ENCODE measurements around the gene DGKG.

DGKG gene

DNA sequence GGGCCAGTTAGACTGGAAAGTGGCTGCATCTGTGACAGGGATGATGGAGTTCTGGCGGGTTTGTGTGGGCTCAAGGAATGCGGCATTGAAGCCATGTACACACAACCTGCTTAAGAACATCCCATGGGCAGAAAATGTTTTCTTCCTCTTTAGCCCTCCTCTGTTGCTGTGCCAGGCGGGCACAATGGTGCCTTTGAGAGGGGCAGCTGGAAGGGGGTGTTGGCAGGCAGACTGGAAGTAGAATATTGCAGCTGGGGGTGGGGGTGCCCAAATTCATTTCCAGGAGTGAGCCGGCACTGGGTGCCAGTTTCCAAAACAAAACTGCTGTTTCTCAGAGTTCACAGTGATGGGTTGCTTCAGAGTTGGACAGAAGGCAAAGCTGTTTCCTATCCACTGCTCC is 161.3 kb downstream of the DGKG start:
- DNase-seq, result no peak

DNA sequence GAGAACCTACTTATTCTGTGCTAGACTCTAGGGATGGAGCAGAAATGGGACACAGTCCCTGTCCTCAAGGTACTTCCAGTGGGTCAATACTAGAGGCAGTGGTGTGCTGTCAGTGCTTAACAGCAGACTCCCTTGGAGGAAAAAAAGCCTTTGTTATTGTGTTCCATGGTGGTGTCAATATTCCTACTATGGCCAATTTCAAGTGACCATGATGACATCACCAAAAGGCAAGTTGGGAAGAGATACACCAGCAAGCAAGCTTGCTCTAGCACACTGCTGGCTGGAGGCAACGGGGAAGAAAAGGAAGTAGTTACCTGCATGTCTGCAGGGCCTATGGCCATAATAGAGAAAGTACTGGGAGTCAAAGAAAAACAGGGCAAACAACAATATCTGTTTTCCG is 163.6 kb downstream of the DGKG start:
- no peak for DNase-seq

DNA sequence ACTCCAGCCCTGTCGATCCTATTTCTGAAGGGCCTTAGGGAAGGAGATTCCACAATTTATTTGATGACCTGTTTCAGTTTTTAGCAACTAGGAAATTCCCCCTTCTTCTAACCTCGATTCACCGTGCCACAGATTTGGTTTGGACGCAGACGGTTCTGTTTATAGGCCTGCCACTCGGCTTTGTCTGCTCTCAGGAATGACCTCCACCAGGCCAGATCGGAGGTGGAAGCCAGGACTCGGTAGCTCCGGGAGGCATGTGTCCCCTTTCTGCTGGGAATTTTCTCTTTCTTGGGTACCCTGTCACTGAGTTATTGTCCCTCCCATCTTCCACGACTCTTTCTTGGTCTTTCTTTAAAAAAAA is 167.6 kb downstream of the DGKG start:
- DNase-seq, result no peak

DNA sequence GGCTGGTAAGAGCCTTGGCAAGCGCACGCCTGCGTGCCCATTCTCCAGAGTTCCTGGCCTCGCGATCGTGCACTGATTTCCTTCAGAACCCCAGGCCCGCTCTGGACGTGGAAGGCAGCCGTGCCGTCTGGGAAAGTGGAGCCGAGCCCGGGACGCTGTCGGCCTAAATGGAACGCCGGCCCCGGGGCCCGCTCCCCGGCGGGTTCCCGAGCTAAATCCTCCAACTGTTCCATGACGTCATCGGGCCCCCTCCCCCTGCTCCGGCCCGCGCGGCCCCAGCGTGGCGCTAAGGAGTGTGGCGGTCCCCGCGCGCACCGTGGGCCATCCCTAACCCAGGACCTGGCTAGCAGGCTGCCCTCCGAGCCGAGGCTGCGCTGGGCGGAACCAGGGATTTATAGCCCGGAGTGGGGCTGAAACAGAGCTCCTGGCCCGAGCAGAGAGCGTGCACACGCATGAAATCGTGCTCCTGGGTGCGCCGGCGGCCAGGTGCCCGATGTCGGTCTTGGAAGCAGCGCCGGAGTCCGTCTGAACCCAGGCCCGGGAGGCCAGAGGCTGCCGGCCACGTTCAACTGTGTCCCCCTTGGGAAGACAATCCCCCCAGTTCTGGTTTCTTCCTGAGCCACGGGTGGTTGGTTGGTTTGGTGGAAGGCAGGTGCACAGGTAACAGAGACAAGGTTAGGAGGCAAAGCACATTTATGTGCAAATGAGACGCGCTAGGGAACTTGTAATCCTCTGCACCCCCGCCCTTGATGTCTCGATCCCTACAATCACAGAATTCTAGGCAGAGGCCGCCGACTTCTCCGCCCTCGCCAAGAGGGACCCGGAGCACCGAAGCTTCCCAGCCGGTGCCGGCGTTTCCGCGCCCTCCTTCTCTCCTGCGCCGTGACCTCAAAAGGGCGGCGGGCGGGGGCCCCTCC is 168.2 kb downstream of the DGKG start:
- DNase-seq, result no peak

DNA sequence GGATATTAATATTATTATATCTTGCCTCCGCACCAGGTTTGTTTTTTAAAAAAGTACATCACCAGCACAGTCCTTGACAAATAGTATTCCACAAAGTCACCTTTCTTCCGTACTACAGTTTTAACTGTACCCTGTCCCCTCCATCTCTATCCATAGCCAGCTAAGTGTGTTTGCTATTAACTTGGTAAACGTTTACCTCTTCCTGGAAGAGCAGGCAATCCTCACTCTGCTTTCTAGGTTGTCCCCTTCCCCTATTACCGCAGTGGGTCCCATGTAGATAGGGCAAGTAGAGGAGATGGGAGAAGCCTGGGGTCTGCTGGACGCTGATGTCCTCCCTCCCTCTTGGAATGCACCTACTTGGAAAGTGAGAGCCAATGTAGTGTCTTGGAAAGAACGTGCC is 169.2 kb downstream of the DGKG start:
- no peak for DNase-seq

DNA sequence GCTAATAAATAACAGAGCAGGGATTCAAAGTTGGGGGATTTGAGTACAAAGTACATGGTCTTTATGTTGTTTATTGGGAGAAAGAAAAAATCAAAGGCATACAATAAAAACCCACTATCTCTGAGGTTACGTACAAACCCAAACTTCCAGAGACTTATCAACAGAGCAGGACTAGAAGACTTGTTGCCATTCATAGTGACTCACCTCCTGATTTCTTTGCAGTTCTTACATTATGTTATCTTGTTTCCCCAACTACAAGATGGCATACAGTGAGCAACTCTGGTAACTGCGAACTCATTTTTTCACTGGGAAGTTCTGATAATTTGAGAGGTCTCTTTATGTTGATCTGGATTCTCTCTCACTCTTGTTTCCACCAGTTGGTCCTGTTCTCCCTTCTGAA is 172.5 kb downstream of the DGKG start:
- no peak for DNase-seq

DNA sequence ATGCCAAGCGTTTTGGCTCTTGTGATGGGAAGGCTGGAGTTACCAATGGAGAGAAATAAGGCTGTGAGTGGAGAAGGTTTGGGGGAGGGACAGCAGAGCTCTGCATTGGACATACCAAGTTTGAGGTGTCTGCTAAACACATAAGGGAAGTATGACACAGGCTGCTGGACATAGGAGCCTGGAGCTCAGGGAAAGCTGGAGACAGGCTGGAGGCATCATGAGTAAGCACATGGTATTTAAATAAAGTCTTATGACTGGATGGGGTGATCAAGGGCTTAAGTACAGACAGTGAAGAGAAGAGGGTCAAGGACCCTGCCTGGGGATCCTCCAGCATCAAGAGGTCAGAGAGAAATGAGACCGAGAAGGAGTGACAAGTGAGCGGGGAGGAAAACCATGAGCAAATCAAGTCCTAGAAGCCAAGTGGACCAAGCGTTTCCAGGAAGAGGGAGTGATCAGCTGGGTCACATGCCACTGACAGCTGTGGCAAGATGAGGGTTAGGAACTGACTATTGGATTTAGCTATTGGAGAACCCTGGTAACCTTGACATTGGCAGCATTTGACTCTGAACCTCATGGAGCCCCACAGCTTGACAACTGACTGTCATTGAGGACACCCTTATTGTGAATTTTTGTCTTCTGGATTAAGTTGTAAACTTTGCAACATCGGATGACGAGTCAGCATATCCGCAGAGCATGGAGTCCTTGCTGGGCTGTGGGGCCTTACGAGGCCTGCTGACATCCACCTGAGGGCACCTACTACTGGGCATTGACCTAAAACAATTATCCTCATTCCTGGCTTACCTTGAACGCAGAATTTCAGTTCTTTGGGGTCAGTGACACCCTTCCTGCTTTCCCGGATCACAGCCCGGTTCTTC is 174.4 kb downstream of the DGKG start:
- no peak for DNase-seq

DNA sequence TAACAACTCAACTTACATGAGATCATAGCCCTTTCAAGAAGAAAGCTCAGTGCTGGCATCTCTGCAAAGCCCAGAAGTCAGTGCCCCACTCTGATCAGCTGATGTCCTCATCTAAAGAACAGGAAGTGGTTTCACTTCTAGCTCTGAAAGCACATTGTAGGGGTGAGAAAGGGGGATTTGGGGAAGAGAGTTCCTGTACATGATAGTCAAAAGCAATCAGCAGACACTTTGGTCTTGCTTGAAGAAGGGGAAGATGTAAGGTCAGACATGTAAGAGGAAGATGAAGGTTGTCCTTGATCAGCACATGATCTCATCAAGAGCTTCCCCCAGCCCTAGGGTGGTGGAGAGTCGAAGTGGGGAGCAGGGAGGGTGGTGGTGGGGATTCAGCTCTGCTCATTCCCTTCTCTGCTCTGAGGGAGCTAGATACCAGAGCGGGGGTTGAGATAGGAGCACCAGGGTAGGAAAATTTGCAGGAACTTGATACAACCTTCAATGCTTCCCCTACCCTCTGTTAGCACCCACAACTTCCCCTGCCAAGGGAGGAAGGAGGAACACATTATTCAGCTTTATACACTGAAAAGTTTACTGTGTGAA is 176.7 kb downstream of the DGKG start:
- no peak for DNase-seq

DNA sequence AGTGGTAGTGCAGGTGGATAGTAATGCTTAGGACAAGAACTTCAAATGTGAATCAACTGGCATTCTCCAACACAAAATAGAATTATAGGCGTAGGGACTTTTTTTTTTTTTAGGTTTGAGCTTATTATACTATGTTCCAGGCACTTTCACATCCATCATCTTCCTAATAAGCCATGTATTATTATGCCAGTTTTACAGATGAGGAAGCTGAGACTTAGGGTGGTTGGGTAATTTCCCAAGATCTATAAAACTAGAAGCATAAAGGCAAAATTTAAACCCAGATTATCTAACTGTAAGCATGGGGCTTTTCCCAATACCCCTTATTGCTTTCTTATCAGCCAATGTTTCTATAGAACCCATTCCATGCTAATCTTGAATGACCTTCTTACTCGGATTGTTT is 178.0 kb downstream of the DGKG start:
- no peak for DNase-seq

DNA sequence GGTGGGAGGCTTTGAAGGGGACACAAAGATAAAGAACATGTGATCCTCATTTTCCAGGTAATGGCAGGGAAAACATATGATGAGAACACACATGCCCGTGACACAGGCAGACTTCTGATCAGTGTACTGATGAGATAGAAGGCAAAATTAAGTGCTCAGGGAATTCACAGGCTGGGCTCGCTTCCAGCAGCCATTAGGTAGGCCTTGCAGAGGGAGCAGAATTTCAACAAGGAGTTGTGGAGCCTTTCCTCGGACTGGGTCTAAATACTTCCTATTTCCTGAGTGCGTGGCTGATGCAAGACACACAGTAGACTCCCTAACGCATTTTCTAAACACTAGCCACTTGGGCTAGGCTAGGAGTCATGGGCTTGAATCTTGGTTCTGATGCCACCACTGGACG is 179.2 kb downstream of the DGKG start:
- DNase-seq, result no peak

DNA sequence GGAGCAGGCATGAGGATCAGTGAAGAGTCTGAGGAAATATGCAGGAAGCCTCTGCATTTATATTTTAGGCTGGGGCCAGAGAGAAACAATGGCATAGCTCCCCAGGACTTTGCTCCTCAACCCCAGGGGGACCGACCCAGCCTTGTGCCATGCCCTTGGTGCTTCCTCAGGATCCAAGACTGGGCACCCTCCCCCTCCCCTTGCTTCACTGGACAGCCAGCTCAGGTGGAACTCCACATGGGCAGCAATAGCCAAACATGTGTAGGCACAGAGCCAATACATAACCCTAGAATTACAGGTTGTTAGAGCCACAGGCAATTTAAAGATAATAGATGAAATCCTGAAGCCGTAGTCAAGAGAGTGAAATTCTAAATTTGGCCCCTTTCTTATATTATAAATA is 180.1 kb downstream of the DGKG start:
- no peak for DNase-seq

DNA sequence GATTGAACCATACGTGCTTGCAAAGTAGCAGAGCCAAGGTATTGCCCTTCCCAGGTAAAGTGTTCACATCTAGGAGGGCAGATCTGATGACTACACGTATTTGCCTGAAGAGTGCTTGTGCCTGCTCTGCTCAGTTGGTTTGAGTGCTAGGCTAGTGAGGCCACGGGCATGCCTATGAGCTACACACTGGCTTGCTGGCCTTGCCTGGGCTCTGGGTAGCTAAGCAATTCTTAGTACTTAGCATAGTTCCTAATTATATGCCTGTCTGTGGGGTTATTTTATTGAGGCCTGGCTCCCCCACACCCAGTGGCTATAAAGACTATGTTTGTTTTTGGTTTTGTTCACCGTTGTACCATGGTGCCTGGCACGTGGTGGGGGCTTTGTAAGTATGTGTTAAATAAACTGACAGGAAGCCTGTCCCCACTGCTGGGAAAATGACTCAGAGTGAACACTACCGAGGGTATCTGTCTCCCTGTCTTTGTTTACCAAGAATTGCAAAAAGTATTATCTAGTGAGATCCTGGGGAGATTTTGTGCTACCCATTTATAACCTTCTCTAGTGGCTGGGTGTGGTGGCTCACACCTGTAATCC is 181.0 kb downstream of the DGKG start:
- DNase-seq, result no peak

DNA sequence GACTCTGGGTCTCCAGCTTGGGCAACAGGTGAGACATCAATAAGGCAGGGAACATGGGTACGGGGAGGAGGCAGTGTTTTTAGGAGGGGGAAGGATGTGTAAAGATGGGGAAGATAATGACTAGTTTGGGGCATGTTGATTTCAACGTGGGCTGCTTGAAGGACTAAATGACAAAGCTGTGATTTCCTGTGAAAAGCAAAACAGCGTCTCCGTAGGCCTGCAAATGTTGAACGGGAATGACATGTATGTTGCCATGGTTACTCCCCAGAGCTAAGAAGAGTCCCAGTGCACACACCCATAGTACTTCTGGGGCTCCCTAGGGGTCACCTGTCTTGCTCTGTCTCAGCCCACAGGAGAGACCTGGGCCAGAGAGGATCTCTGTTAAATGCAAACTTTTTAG is 181.9 kb downstream of the DGKG start:
- DNase-seq, result no peak

DNA sequence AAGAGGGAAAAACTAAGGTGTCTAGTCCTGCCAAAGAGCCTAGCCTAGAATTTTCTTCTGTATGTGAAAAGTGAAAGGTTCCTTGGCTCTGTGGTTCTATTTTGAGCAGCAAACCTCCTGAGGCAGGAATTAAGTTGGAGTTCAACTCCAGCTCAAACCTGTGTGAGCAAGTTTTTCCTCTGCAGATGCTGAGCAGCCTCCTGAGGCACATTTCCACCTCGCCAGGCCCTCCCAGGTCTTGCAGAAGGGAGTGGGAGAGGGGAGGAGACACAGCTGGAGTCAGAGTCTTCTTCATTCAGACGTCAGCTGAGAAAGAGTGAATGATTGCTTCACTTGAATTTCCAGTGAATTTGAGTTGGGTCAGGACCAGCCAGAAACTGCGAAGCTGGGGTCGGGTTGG is 183.6 kb downstream of the DGKG start:
- no peak for DNase-seq

DNA sequence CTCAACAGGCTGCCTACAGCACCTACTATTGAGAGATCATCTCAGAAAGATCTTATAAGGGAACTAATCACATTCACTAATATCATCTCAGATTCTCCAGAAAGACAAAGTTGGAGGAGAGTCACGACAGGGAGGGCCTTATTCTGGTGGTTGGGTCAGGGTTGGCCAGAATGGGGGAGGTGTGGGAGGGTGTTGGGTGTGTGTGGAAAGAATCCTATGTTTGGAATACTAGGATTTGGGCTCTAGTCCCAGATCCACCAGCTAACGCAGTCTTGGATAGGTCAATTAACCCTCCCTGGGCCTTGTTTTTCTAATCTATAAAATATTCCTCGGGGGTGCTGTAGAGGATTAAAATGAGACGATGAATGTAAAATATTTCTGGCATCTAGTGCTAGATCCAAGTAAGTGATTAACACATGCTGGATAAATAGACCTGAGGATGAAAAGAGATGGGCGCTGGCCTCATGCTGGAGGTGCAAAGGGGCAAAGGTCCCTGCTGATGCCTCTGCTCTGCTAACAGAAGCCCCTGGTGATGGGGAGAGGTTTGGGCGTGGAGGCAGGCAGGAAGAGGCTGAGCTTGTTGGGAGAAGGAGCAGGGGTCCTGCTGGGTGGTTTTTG is 185.6 kb downstream of the DGKG start:
- DNase-seq, result no peak

DNA sequence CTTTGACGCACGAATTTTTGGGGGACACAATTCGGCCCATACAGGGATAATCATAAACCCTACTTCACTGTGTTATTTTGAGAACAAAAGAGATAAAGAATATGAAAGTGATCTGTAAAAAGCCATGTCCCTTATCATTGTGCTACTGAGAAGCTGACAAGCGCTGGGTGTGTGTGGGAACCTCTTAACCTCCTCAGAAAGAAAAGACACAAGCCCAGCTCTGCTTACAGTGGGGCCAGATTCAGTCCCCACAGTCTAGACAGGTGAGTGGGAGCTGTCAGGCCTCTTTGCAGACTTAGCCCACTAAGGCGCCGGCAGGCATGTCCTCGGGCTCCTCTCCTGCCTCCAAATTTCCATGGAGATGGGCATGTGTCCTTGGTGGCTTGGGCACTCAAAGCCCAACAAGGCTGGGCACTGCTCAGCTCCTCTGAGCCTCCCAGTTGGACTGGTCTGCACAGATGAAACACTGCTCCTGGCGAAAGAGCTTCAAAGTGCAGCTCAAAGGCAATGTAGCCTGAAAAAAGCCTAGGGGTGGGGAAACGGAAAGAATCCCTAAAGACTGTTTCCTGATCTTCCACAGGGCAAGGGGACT is 188.7 kb downstream of the DGKG start:
- no peak for DNase-seq

DNA sequence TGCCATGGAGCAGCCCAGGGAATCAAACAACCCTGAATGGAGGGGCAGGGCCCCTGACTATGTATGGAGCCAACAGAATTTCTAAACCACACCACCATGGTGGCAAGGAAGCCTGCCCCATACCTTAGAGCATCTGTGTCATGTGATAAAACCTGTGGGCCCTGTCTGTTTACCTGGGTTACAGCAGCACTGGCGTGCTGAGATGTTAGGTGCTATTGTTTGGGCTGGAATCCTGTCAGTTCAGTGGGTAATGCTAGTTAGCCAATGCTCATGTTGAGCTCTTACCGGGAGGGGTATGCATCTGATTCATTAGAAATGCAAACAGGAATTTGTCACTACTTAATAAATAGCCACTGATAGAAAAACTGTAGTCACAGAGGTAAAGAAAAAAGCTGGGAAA is 189.7 kb downstream of the DGKG start:
- DNase-seq, result no peak

DNA sequence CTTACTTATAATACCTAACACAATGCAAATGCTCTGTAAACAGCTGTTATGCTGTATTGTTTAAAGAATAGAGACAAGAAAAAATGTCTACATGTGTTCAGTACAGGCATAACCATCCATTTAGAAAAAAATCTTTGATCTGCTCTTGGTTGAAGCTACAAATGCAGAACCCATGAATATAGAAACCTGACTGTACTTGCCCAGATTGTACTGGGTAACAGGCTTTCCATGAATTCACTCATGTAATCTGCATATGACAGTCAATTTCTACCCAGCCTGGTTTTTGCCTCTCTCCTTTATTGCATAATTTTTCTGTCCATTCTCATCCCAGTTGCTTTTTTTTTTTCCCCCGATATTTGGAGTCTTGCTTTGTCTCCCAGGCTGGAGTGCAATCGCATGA is 190.5 kb downstream of the DGKG start:
- DNase-seq, result no peak

DNA sequence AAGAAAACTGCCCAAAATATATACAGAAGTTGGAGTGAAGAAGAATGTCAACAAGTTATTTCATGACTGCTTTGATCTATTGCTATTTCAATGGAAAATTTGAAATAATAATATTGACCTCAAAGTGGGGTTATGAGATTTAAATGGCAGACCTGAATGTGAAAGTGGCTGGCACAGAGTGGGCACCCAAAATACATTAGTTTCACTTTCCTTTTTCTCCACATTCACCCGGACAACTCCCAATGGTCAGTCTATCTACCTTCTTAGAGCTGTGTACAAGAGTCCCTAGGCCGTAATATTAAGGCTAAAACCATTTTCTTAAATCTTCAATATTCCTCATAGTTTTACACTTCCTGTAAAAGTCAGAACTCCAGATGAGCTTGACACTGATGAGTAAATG is 191.5 kb downstream of the DGKG start:
- no peak for DNase-seq

DNA sequence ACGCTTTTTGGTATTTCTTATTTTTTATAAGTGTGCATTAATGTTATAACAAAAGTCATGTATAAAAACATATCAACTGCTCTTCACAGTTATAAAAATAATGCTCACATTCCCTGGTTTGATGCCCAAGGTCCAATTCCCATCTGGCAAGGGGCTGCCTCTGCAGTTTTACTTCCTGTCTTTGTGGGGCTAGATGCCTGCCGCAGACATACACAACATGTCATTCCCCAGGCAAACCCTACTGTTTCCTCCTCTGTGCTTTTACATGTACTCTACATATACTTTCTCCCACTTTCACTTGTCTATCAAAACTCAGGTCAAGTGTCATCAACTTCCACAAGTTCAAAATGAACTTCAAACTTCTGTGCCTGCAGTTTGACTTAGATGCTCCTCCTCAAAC is 192.7 kb downstream of the DGKG start:
- DNase-seq, result no peak

DNA sequence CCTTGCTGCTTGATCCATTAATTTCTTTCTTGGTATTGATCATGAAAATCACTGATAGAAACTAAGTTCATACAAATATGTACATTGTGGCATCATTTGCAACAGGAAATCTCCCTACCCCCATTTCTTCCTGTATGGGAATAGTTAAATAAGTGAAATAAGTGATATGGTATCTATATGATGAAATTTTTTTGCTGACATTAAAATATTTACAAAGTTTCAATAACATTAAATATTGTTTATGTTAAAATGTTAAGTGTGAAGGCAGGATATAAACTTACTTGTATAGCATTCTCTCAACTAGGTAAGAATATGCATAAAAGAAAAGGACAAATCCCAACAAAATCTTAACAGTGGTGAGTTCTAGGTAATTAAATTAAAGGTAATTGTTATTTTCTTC is 193.1 kb downstream of the DGKG start:
- DNase-seq, result no peak

DNA sequence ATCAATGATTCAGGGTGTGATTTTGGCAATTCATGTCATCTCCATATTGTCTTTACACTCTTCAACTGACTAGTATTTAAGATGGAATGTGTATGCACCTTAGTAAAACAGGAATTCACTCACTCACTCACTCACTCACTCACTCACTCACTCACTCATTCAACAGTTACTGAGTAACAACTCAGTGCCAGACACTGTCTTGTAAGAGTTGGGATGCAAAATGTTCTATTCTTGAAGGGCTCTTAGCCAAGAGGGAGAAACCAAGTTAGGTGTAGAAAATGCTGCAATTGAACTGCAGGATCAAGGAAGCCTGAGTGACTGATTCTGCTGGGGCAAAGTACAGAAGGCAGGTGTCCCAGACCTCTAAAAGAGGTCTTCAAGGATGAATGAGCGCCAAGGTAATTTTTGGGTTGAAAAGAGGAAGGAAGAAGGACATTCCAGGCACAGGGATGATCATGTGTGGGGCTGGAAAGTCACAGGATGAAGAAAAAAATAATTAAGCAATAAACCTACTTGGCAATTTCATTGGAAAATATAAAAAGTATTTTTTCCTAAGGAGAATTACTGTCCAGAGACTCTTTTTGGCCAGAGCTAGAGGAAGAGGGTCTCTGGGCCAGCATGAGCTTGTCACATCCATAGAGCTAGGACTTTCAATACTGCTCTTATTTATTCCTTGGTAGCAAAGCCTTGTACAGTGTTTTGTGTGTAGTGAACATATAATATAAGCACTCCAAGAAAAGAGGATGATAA is 194.2 kb downstream of the DGKG start:
- no peak for DNase-seq

Data from activated CD4-positive, CD25-positive, alpha-beta regulatory T cell treated with anti-CD3 and anti-CD28 coated beads, Interleukin-2, amount 50 U/mL, for 72 hours (primary cell).